GM18502 (cell line): ENCODE measurements around the gene ARHGAP27.

Experiments
- ATAC-seq: cut with Tn5 transposase; IDR thresholded peaks from one replicate; pipeline ENCODE4 v1.9.1; 2021; ENCODE audit warnings: mild to moderate bottlenecking; ENCODE audit not compliant: unreplicated experiment, poor library complexity

Gene ARHGAP27

DNA sequence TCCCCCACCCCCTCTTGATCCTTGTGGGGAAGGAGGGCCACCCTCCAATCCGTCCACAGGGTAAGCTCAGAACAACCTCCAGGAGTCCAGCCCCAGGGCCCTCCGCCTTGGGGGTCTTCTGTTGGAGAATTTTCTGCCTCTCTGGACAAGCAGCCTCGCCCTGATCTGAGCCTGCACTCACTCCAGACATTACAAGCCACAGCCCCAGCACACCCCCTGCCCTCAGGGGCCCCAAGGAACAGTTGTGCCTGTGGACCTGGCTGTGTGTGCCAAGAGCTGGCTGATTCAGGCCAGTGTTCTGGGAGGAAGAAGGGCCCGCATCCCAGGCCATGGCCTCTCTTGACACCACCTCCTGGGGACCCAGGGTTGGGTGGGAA lies 477 bp upstream of the ARHGAP27 start:
- ATAC-seq = no peak

DNA sequence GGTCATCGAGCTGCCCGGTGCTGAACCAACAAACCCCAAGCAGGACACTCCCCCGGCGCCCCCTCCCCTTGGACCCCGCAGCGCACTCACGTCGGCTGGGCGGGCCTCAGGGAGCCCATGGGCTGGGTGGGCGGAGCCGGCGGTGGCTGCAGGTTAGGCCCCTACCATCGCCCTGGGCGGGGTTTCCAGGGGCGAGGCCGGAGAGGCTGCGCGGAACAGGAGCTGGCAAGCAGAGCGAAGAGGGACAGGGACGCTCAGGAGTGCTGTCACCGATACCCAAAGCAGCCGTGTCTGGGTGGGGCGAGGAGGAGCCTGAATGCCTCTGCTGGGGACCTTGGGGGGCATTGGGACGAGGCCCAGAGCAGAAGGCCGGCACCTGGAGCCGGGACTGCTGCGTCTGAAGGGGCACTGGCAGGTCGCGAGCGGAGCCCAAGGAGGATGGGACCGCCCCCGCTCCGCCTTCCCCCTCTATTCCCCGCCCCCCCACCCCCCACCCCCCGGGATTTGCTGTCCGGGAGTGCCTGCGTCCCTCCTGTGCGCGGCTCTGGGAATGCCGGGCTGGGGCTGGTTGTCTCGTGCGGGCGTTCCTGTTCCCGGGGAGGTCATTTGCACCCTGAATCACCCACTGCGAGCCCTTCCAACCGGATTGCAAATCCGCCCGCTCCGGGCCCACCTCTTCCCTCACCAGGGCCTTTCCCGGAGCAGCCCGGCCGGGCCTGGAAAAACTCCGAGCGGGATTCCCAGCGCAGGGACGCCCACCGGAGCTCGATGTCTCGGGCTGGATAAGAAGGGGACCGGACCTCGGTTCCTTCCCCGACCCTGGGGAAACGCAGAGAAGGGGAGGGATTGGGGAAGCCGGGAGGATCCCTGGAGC lies 902 bp downstream of the ARHGAP27 start:
- peak; percentile 63 for ATAC-seq

GRCh38 chr17:45430738-45431530 lies 1.7 kb downstream of the ARHGAP27 start:
- peak; percentile 19 for ATAC-seq

DNA sequence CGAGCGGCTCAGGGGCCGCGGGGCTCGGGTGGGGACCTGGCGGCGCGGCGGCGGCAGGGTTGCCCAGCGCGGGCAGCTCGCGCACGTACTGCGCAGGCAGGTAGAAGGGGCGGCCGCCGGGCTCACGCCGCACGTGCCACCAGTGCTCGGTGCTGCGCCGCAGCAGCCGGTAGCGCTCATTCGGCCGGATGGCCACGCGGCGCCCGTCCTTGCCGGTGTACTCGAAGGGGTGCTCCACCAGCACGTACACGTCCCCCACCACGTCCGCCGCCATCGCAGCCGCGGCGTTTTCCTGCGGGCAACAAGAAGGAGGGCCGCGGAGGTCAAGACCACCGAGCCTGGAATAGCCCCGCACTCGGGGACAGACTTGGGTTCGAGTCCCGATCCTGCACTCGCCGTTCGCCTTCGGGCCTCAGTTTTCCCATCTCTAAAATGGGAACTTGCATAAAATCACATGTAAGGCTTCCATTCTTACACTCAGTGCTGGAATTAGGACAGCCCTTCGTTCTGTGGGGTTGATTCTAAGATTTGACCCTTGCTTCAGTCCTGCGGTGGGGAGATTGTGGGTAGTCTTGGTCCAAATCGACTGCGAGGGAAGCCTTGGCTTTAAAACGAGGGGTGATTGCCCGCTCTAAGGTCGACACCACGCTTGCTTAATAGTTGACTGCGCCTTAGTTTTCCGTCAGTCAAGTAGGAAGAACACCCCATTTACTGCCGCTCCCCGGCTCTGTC lies 2.5 kb downstream of the ARHGAP27 start:
- ATAC-seq = no peak

DNA sequence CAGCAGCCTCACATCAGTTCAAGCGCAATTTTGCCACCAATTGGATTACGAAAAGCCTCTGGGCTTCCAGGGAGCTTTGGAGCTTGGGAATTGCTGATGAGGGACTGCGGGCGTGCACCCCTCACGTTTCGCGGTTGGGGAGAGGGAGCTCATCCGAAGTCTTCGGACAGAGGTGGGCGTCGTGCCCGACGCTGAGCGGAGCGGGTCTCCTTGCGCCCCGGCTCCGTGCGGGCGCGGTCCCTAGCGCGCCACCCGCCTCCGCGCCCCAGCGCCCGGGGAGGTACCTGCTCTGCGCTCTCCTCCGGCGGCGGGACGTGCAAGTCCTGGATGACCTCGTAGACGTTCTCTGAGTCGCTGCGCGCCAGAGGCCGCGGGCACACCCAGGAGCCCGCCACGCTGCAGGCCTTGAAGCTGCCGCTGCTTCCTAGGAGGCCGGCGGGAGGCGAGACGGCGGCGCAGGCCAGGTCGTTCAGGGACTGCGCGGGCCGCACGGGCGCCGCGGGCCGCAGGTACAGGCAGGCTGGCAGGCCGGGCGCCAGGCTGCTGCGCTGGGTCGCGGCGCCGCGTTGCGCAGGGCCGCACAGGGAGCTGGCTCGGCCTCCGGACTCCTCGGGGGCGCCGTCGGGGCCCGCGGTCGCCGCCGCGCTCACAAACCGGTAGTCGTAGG lies 3.2 kb downstream of the ARHGAP27 start:
- ATAC-seq = no peak

DNA sequence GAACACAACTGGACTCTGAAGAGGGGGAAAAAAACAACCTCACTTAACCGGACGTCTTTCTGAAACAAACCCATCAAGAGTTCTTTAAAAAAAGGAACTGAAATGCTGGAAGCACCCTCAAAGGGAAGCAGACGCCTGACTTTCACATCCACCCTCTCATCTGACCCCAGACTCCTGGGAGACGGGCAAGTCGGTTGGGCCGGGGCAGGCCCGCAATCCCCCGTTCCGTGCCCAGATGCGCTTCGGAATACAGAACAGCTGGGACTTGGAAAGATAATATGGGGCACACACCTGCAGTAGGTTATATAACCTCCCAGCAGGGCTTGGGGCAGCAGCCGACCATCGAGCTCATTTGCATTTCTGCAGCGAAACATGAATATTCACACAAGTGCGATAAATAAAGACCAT lies 3.7 kb downstream of the ARHGAP27 start:
- no peak for ATAC-seq

GRCh38 chr17:45428050-45428617 lies 4.5 kb downstream of the ARHGAP27 start:
- peak; percentile 50 for ATAC-seq

- no peak for ATAC-seq
These were observed 5.4 kb downstream of the ARHGAP27 start for GRCh38 chr17:45427181-45427835.

- ATAC-seq = no peak
These were observed 6.1 kb downstream of the ARHGAP27 start for GRCh38 chr17:45426561-45426960.

- no peak for ATAC-seq
These were observed 6.7 kb downstream of the ARHGAP27 start for GRCh38 chr17:45425984-45426413.

DNA sequence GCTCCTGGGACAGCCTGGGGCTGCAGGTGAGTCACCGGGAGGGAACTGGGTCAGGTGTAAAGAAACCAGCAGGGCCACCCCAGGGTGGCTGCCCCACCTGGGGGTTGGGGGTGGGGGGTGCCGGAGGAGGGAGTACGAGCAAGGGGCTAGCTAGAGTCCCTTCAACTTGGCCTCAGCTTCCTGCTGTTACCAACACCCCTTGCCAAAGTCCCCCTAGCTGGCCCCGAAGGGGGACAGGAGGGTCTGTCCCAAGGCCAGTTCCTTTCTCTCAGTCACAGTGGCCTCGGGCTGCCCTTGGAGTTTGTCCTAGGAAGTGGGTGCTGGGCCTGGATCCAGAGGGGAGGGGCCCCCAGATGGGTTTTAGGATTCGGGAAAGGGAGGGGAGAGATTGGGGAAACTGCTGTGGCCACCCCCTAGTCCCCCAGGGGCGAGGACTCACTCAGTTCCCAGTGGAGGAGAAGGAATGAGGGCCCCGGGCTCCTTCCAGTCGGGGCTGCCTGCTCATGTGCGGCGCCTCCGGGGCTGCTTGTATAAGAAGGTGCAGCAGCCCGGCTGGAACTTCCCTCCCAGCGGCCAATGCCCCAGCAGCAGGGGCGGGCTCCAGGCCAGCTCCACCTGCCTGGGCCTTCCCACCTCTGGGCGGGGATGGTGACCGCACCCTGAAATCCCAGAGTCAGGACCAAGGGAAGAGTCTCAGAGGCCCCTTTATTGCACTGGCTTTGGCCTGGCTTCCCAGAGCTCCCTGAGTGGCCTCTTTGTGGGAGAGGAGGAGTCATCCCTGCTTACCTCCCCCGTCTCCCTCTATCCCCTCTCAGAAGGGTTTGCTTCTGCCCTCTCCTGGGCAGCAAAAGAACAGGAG lies 7.3 kb downstream of the ARHGAP27 start:
- ATAC-seq = no peak

GRCh38 chr17:45424769-45425124 lies 7.9 kb downstream of the ARHGAP27 start:
- ATAC-seq = no peak

DNA sequence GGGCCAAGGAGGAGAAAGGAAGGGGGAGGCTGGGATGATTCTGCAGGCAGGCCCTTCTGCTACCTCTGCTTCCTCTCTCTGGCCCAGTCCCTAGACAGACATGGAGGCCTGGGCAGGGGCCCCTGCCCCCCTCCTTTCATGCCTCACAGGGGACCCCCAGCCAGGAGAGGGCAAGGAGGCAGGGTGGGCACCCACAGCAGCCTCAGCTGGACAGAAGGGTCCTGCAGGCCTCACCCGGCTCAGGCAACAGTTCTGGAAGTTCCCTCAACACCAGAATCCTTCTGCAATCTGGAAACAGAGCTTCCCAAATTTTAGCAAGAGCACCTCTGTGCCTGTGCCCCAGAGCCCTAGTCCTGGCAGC lies 8.7 kb downstream of the ARHGAP27 start:
- ATAC-seq = no peak

DNA sequence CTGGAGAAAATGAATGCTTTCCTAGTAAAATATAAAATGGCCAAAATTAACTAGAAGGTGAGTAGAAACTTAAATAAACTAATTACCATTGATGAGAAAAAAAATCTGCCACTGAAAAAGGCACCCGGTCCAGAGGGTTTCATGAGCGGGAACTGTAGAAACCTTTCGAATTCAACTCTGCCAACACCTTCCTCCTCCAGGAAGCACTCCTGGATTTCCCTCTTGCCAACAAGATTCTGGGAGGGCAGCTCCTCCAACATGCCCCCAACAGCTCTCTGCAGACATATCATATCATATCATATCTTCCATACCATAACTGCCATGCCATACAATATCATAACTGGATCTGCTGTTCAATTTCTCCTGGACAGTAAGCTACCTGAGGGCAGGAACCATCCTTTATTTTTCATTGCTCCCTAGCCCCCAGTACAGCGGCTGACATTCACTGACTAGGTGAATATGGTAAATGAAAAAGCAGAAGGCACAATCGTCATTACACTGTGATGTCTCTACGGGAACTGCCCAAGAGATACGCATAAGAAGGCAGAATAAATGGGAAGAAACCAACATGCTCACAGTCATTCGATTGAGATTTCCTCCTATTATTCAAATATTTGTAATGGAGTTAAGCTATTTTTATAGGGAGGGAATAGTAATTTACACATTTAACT lies 9.2 kb downstream of the ARHGAP27 start:
- no peak for ATAC-seq

GRCh38 chr17:45414990-45415881 lies 17.4 kb downstream of the ARHGAP27 start:
- ATAC-seq = no peak

GRCh38 chr17:45413498-45413923 lies 19.2 kb downstream of the ARHGAP27 start:
- no peak for ATAC-seq
